HPDE6-E6E7 (cell line): ENCODE data around the gene PTK6.
A peak's percentile ranks its signal among the peaks of the same experiment; 100 is the strongest.

Experiments
- DNase-seq: peaks from one replicate; pipeline ENCODE4 v3.0.0; 2011; ENCODE audit warnings: missing footprints; ENCODE audit errors: extremely low spot score

Gene PTK6

DNA sequence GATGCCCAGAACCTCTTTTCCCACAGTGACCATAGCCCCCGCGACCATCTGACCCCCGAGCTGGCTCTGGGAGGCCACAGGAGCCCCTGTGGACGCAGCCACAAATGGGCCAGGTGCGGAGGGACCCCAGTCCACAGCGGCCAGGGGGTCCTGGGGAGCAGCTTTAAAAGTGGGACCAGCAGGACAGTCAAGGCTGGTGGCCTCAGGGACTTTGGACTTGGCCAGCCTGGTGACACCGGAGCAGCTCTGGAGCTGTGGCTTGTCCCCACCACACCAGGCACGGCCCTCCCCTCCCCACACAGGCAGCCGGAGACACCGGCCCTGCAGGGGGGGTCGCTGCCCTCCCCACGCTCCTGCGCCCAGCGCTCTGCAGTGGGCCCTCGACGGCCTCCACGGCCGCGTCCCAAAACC is 20.3 kb upstream of the PTK6 start:
- DNase-seq = no peak

DNA sequence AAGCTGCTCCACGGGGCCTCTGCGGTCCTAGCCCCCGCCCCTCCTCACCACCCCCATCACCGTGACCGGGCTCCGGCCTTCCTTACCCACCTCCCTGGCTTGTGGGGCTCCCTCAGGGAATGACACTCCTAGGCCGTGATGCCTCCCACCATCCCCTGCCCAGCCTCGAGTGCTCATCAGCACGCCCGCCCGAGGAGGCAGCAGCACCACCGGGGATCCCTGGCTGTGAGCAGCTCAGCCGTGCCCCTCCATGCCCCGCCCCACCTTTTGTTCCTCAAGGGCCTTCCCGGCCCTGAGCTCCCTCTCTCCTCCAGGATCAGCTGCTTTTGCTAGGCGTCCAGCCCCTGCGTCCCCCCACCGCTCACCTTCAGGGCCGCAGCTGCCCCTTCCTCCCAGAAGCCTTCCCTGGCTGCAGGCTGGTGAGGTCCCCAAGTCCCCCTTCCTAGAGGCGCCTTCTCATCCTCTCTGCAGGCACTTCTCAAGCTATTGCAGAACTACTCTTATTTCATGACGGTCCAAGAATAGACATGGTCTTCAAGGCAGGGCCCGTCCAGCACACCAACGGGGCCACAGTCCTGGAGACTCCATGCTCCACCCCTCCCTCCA is 19.8 kb upstream of the PTK6 start:
- DNase-seq = no peak

- DNase-seq = no peak
These were observed 18.6 kb upstream of the PTK6 start for GRCh38 chr20:63555661-63556381.

DNA sequence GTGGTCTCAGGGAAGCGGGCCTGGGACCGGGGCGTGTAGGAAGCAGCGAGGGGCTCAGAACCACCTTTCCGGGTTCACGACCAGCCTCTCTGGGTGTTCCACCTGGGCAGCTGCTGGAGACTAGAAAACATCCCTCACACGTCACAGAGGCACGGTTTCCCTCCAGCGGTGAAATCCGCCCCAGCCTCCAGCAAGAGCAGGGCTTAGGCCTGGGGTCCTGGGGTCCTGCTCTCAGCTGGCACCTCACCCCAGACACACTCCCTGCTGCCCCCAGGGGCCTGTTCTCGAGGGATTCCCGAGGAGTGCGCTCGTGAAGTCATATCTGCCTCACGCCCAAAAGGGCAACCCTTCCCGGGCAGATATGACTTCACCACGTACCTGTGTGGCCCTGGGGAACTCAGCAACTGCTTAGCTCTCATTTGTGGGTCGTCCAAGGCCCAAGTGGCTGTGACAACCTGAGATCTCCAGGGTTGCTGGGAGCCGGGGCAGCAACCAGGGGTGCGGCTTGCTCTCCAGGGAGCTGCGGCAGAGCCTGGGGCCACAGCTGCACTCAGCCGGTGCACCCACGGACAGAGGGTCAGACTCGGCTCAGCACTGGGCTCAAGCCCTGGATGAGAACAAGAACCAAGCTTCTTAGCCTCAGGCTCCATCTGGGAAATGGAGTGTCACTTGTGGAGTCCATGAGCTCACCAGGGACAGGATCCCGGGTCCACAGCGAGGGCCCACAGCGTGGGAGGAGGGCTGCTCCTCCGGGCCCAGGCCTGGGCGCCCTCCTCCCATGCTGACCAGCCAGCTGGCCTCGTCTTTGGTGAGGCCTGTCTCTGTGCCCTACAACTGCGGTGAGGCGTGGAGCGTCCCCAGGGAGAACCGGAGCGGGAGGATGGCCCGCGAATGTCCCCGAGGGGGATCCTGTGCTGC is 17.4 kb upstream of the PTK6 start:
- DNase-seq = no peak

DNA sequence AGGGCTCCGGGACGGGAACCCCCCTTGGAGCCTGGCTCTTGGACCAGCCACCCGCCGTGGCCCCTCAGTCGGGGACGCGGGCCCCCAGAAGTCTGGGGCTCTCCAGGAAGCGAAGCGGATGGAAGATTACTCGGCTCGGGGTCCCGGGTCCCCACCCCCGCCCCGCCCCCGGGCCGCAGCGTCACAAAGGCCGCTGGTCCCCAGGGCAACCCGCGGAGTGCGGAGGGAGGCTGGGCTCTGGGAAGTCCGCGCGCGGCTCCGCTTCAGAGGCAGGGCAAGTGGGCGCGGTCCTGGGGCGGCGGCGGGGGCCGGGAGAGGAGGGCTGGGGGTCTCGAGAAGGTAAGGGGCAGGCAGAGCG is 16.7 kb upstream of the PTK6 start, which contains the start of gene FNDC11:
Gene FNDC11, plus strand, starts transcription at position 227 of the 358 bp plus-strand sequence. CDS start 1,505 bp downstream, outside the sequence.
- no peak for DNase-seq

GRCh38 chr20:63553251-63553932 is 16.2 kb upstream of the PTK6 start:
- peak; percentile 88 for DNase-seq

GRCh38 chr20:63552481-63553249 is 15.5 kb upstream of the PTK6 start:
- no peak for DNase-seq

DNA sequence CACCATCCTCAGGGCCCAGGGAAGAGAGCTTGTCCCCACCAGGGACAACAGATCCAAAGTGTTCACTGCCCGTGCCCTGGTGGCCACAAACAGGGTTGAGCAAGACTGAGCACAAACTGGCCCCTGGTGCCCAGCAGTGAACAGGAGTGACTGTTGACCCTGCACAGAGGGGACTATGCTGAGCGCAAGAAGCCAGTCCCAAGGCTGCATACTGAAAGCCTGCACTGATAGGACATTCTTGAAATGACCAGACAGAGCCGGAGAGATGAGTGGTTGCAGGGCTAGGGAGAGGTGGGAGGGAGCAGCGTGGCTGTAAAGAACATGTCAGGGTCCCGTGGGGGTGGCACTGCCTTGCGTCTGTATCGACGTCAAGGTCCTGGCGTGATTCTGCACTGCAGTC is 13.9 kb upstream of the PTK6 start:
- no peak for DNase-seq

DNA sequence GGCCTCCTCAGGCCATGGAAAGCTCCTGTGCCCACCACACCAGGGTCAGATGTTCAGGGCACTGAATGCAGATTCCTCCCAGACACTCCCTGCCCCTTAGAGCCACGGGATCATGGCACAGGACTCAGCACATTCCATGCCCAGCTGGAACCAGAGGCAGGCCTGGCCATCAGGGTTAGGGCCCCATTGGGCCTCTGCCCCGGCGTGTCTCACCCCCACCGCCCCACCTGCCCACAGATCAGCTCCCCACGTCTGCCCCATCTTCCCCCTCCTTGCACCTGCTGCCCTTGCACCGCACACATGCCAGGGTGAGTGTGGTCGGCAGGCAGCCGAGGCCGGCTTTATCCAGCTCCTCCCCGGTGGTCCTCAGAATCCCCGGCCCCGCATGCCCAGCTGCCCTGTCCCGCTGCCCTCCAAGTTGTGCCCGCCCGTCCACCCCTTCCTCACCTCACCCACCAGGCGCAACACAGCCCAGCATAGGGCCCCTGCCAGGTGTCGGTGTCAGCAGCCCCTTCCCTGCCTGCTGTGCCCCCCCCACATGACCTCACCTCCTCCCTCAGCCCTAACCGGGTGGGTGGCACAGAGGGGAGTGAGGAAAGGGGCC is 12.6 kb upstream of the PTK6 start:
- DNase-seq = no peak

DNA sequence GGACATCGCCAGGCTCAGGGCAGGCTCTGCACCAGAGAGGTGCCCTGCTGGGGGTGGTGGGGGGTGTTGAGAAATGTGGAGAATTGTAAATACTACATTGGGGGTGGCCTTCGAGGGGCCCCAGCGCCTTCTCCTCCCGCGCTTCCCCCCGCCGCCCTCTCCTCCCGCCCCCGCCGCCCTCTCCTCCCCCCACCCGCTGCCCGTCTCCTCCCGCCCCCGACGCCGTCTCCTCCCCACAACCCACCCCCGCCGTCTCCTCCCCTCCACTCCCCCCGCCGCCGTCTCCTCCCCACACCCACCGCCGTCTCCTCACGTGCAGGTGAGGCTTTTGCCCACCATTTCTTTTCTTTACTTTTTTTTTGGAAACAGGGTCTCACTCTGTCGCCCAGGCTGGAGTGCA is 11.8 kb upstream of the PTK6 start:
- DNase-seq = no peak

GRCh38 chr20:63548542-63548941 is 11.4 kb upstream of the PTK6 start:
- DNase-seq = no peak

GRCh38 chr20:63547725-63548480 is 10.7 kb upstream of the PTK6 start, which contains the start of gene SRMS:
TSS of gene SRMS (minus strand) at chr20:63547749. CDS start at chr20:63547463, 286 bp downstream.
- no peak for DNase-seq

DNA sequence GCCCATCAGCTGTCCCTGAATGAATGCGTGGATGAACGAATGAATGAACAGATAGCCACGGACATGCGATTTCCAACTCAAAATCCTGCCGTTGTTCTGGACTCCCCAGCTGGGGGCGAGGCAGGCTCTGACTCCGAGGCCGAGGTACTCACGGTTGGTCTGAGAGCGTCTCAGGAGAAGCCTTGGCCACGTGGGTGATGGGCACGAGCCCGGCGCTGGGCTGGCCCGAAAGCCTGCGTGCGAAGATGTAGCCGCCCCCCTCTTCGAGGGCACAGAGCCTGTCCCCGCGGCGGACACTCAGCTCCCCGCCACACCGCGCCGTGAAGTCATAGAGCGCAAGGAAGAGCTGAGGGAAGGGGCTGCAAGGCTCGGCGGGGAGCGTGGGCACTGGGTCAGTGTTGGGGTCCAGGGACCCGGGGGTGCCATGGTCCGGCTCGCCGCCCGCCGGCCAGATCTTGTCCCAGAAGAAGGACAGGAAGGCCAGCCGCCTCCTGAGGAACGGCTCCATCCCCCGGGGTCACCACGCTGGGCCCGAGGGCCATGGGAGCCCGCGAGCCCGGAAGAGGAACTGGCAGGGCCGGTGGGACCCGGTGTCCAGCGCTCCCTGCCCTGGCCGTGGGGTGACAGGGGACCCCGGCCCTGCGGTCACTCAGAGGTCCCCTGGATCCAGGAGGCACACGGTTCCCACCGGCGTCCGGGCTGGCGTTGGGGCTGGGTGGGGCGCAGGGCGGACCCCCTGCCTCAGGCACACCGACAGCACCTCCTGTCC is 10.0 kb upstream of the PTK6 start:
- no peak for DNase-seq

DNA sequence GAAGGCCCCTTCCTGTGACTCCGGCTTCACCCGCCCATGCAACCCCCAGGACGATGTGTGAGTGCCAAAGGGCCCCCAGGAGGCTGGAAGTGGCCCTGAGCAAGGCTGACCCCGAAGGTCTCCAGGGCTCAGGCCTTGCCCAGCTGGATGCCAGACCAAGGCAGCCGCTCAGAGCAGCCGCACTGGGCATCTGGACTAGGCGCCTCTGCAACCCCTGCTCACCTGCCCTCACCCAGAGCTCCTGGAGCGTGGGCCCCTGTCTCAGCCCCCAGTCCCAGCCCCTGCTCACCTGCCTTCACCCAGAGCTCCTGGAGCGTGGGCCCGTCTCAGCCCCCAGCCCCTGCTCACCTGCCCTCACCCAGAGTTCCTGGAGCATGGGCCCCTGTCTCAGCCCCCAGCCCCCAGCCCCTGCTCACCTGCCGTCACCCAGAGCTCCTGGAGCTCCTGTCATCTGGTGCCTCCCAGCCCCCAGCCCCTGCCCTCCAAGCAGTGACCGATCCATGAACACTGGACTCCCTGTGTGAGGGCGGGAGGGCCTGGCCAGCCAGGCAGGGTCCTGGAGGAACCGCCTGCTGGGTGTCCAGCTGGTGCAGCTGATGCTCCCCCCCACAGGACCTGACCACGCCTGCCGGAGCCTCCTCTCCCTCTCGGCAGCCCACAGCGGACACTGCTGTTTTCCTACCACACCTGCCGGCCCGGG is 9.2 kb upstream of the PTK6 start:
- DNase-seq = no peak

GRCh38 chr20:63545814-63546213 is 8.6 kb upstream of the PTK6 start:
- DNase-seq = no peak

- DNase-seq = peak; percentile 98
These were observed 7.9 kb upstream of the PTK6 start for GRCh38 chr20:63544958-63545516.

DNA sequence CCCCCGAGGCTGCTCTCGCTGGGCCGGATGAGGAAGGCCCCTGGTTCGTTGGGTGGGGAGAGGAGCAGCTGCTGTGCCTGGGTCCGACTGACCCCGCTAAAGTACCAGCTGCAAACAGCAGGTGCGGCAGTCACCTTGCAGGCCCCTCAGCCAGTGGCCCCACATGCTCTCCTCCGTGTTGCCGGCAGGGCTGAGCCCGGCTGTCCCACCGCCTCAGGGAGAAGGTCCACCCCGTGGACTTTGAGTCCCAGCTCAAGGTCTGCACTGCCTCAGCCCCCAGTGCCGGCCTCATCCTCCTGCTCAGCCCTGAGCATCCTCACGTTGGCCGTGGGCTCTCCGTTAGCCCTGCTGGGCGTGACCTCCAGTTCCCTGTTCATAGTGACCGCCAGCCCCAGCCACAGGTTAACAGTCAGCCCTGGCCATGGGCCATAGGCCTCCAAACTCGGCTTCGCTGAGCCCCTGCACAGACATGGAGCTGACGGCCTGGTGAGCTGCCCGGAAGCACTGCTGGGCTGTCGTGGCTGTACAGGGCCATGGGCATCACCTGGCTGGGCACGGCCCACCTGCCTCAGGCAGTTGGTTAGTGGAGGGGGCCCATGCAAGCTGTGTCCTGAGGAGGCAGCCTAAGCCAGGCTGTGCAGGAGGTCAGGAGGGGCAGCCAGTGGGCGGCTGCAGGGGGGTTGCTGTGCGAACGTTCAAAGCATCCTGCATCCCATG is 7.2 kb upstream of the PTK6 start:
- DNase-seq = no peak

DNA sequence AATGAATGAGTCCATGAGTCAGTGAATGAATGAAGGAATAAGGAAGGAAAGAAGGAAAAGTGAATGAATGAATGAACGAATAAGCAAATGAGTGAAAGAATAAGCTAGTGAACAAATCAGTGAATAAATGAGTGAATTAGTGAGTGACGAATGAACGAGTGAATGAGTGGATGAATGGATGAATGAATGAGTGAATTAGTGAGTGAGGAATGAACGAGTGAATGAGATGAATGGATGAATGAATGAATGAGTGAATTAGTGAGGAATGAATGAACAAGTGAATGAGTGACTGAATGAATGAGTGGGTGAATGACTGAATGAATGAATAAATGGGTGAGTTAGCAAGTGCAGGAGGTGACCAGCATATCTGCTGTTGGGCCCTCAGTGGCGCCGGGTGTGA is 6.6 kb upstream of the PTK6 start:
- no peak for DNase-seq
